HG02938 (cell line): ENCODE data around the gene DPM1.
"Not testable (repeated sequence)": the region's sequence is repeated elsewhere in the genome, so short reads cannot be mapped to it uniquely, and the experiment has no call there.

Experiments used
- ATAC-seq: cut with Tn5 transposase; IDR thresholded peaks from one replicate; pipeline ENCODE4 v1.9.1; 2021; ENCODE audit warnings: mild to moderate bottlenecking, moderate library complexity; ENCODE audit not compliant: unreplicated experiment

DPM1 gene

DNA sequence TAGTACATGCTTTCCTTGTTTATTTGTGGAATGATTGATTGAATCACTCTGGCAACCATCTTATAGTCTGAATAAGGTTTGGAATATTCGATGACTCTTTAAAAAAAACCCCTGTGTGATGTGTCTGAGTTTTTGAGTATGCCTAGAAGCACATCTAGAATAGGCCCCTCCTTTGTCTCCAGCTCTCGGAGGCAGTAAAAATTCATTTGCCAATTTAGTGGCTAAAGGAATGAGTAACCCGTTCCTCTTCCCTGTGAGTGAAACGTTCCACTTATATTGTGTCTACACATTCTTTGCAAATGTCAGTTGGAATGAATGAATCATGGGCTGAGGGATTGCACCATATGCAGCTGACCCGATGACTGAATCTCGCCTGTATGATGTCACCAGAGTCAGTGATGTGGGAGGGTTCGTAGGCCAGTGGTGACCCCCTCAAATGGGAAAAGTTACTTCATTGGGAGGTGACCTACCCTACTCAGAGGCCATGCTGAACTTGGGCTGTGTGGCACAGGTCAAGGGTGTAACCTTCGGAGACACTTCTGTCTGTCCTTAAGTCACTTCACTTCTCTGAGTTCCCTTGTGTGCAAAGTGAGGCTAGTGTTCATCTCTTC lies 21.8 kb upstream of the DPM1 start:
- no peak for ATAC-seq

DNA sequence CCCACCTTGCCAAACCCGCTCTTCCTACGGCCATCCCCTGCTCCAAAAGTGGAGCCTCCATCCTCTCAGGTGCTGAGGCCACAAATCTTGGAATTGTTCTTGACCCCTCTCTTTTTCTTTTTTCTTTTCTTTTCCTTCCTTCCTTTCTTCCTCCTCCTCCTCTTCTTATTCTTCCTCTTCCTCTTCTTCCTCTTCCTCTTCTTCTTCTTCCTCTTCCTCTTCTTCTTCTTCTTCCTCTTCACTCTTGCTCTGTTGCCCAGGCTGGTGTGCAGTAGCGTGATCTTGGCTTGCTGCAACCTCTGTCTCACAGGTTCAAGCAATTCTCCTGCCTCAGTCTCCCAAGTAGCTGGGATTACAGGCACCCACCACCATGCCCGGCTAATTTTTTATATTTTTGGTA lies 20.2 kb upstream of the DPM1 start:
- ATAC-seq, result not testable (repeated sequence)

DNA sequence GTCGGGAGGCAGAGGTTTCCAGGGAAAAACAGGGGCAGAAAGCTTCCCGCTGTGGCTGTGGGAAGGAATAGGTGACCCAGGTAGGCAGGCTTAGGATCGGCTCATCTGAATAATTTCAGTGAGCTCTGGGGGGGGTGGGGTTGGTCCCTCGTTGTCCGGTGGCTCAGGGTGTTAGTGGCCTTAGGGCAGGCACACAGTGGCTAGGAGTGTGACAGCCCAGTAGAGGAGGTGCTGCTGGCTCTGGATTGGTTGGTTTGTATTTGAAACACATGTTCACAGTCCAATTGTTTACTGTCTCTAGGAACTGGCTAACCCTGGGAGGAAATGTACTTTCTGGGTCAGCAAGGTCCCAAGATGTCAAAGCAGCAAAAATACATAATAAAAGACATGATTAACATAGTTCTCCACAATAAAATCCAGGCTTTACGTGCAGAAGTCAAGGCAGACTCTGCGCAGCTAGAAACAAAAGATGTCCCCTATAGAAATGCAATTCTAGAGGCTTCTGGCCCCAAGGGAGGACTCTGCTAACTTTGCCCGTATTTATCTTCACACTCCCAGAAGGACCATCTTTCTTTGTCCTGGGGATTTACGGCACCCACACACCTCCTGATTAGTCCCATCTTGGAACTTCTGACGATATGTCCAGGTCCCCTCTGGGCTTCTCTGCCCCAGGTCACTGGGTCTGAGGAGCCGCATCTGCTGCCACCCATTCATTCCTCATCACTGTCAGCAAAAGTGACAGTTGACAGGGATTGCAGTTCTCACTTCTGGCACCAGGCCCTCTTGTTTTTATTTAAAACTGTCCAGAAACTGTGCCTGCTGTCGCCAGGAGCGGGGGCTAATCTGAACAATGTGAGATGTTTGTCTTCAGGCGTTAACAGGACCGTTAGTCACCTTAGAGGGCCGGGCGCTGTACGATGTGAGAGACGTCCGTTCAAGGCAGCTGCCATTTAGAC lies 19.0 kb upstream of the DPM1 start:
- ATAC-seq, result no peak

DNA sequence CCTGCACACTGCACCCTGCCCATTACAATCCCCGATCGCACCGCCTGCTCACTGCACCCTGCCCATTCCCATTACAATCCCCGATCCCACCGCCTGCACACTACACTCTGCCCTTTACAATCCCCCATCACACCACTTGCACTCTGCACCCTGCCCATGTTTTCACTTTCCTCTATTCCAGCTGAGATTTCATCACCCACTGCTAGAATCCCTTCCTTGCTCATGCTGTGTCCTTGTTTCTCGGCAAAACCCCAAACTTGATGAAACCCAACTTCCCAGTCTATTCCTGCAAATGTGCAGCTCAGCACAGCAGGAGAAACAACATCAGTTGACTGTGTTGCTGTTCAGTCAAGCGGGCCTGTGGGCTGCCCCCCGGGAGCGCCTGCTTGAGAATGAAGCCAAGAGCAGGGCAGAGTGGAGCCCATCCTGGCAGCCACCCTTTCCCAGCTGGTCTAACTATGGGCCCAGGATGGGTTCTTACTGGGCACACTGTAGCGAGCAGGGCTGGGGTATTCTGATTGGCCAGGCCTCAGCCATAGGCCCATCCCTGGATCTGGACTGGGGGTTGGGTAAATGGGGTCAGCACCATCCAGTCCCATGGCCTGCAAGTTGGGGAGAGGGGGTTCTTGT lies 17.5 kb upstream of the DPM1 start:
- no peak for ATAC-seq

DNA sequence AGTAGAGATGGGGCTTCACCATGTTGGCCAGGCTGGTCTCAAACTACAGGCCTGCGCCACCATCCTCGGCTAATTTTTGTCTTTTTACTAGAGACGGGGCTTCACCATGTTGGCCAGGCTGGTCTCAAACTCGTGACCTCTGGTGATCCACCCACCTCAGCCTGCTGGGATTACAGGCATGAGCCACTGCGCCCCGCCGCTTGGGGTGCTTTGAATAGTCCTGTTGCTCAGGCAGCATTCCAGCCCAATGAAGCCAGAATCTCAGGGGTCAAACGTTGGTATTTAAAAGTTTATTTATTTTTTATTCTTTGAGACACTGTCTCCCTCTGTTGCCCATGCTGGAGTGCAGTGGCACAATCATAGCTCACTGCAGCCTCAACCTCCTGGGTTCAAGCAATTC lies 11.6 kb upstream of the DPM1 start:
- no peak for ATAC-seq

DNA sequence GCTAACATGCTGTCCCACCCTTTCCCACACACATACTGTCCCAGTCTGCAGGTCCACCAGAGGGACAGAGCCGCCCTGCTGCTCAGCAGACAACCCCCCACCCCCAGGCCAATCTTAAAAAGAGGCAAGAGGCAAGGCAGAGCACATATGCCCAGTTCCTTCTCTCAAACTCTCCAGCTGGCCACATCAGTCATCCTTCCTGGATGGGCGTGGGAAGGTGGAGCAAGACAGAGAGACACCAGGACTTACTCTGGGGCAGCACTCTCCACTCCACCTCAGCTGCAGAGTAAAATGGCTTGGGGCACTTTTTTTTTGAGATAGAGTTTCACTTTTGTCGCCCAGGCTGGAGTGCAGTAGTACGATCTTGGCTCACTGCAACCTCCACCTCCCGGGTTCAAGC lies 11.1 kb upstream of the DPM1 start:
- ATAC-seq, result no peak

DNA sequence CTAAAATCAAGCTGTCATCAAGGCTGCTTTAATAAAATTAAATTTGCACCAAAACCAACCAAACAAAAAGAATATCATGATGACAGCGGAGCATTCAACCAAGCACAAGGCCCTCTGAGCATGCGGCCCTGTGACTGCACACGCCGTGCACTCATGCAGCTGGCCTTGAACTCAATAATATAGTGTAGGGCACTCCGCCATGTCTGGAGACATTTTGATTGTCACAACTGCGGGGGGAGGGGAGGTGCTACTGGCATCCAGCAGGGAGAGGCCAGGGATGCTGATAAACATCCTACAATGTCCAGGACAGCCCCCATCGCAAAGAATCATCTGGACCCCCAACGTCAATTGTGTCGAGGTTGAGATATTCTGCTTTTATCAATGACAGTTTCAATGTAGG lies 10.0 kb upstream of the DPM1 start:
- ATAC-seq, result no peak

DNA sequence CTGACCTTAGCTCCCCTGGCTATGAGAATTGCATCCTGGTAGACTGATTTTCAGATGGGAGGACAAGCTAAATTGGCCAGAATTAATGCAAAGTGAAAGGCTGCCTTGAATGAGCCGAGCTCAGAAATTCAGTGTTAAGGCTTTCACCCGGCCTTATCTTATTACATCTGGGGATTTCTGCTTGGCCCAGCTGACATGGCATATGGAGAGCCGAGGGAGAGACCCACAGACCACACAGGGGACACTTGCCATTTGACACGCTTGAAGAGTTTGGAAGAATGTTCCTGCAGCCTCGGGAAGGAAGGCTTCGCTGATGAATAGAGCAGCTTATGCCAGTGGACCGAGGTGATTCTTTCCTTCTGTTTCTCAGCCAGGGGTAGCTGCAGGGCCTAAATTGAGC lies 9.3 kb upstream of the DPM1 start:
- ATAC-seq, result no peak

DNA sequence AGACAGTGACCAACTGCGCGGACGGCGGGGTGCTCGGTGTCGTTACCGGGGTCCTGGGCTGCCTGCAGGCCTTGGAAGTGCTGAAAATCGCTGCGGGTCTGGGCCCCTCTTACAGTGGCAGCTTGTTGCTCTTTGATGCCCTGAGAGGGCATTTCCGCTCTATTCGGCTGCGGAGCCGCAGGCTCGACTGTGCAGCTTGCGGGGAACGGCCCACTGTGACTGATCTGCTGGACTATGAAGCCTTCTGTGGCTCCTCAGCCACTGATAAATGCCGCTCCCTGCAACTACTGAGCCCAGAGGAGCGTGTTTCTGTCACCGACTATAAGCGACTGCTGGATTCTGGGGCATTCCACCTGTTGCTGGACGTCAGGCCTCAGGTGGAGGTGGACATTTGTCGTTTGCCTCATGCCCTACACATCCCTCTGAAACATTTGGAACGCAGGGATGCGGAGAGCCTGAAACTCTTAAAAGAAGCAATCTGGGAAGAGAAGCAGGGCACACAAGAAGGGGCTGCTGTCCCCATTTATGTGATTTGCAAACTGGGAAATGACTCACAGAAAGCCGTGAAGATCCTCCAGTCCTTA lies 1.3 kb upstream of the DPM1 start:
- no peak for ATAC-seq

DNA sequence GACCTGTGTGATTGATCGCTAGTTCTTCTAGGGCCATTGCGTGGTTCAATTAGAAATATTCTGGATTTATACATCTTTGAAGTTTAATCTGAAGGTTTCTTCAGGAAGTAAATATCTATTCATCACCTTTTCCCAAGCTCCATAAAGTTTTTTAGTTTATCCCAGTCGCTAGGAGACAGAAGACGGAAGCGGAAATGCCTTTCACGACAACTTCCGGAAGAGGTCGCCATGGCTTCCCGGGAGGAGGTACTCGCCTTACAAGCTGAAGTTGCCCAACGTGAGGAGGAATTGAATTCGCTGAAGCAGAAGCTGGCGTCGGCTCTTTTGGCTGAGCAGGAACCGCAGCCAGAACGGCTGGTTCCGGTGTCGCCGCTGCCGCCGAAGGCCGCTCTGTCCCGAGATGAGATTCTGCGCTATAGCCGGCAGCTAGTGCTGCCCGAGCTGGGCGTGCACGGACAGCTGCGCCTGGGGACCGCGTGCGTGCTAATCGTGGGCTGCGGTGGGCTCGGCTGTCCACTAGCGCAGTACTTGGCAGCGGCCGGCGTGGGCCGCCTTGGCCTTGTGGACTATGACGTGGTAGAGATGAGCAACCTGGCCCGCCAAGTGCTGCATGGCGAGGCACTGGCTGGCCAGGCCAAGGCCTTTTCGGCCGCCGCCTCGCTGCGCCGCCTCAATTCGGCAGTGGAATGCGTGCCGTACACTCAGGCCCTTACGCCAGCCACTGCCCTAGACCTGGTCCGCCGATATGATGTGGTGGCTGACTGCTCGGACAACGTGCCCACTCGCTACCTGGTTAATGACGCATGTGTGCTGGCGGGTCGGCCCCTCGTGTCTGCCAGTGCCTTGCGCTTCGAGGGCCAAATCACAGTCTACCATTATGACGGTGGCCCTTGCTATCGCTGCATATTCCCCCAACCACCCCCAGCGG lies 547 bp upstream of the DPM1 start, which contains the start of gene MOCS3:
TSS of gene MOCS3 (plus strand) at position 204 of the 928 bp plus-strand sequence. CDS start at position 229, 25 bp downstream.
- ATAC-seq, result peak; percentile 68

DNA sequence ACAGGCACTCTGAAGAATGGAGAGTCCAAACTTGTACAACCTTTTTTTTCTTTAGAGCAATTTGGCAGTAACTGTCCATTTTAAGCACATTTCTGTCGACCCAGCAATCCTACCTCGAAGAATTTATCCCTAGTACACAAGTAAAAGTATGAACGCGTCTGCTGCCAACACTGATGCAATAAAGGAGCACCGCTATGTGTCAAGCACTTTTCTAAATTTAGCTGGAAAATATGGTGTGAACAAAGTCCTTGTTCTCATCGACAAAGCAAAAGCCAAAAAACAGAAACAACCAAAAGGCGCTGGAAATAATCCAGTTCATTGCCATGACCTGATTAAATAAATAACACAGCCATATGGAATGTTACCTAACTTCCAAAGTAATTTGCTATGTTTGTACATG lies 1.1 kb downstream of the DPM1 start:
- no peak for ATAC-seq

DNA sequence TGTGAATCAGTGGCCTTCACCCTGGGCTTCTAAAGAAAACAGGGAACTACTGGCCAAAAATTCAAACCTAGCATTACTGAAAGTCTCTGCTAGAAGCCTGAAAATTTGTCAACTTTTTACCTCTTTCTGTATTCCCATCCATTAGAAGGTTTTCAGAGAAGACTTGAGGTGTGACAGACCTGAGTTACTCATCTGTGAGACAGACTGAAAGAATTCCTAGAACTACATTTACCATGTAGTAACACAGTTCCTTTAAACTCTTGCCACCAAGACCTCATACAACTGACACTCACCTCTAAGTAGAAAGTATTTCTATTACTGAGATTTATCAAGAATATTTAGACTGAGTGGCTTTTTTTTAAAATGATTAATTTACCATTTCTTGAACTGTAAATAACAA lies 4.5 kb downstream of the DPM1 start:
- ATAC-seq, result no peak

DNA sequence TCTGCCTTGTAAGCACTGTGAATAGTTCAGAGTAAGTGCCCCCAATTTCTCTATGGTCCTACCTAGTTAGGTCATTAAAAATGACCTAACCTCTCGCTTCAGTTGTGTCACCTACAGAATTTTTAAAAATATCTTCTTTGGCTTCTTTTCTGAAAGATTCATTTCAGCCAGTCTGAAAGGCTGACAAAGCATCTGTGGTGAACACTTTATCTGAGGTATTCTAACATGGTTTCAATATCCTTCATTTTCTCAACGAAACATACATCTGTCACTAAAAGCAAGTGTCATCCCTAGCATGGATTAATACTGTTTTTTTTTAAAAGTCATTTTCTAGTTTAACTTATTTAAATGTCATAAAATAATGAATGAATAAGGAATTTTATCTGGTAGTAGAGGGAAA lies 5.1 kb downstream of the DPM1 start:
- ATAC-seq, result no peak

DNA sequence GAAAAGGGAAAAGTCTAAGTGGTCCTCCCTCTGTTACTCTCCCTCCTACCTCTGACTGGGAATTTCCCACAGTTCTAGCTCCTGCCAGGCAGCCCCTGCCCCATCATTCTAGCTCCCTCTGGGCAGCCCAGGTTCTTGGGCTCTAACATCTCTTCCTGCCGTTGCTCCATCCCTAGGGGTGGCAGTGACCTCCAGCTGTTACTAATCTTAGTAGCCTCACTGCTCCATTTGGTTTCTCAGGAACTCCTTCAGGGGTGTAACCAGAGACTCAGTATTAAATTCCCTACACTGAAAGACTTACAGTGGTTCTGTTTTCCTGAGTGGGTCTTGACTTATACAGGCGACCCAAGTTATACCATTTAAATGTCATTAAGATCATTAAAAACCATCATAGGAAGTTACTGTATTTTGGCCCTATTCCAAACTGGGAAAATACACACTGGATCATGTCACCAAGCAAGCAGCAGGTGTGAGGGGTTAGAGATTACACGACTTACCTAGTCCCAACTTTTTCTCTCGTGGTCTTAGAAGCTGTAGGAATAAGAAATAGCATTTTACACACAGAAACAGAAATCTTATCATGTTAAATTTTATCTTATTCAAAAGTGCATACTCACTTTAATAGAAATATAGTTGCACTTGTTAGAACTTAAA lies 10.1 kb downstream of the DPM1 start:
- no peak for ATAC-seq

DNA sequence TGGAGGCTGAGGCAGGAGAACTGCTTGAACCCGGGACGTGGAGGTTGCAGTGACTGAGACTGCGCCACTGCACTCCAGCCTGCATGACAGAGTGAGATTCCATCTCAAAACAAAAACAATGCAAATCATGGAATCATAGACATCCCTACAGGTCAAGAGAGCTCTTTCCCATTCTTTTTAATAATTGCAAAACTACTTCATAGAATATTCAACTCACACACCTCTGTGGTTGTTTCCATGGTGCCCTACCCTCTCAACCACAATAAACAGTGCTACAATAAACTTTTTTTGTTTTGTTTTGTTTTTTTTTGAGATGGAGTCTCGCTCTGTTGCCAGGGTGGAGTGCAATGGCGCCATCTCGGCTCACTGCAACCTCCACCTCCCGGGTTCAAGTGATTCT lies 15.3 kb downstream of the DPM1 start:
- no peak for ATAC-seq

DNA sequence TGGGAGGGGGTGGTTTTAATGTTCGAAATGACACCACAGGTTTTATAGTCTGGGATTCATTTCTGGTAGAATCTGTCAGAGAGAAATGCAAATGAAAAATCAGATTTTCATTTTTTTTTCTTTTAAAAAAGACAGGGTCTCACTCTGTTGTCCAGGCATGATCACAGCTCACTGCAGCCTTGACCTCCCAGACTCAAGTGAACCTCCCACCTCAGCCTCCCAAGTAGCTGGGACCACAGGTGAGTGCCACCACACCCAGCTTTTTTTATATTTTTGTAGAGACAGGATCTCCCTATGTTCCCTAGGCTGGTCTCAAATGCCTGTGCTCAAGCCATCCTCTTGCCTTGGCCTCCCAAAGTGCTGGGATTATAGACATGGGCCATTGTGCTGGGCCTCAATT lies 24.7 kb downstream of the DPM1 start:
- no peak for ATAC-seq

DNA sequence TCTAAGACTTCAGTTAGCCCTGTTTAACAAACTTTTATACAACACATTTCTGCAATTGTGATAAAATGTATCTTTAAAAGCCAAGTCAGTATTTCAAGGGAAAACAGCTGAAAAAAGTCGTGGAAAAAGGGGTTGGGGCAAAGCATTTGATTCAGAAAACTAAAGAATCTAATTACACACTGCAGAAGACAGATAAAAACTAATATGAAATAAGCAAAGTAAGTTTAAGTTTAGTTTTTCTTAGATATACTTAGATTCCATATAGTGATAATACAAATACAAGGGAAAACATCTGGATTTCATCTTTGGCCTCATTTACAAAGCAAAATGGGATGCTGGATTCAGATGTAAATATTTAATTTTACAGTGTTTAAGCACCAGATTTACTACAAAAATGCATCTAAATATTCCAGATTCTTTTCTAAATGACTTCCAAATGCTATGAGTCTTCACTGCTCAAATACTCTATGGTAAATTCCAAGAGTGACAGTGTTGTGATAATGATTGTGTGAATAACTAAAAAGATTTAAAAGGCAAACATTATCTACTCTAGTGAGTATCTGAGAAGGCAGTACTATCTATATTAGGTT lies 25.5 kb downstream of the DPM1 start:
- no peak for ATAC-seq

DNA sequence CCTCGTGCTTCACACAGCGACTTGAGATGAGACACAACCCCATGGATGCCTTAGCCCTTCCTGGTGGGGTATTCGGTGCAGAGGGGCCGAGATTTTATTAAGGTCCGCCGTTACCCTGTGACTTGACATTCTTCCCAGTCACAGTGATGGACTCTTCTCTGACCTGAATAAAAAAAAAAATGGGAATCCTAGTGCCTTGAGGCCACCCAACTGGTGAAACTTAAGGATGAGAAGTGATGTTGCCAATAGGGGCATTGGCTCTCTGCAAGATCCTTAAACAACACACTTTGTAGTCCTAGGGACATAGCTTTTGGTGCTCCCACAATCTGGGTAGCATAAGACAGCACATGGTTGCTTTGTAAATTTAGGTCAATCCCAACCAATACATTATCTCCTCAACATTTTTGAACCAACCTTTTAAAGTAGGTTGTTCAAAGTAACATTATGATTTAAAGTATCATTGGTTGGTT lies 26.3 kb downstream of the DPM1 start:
- no peak for ATAC-seq

DNA sequence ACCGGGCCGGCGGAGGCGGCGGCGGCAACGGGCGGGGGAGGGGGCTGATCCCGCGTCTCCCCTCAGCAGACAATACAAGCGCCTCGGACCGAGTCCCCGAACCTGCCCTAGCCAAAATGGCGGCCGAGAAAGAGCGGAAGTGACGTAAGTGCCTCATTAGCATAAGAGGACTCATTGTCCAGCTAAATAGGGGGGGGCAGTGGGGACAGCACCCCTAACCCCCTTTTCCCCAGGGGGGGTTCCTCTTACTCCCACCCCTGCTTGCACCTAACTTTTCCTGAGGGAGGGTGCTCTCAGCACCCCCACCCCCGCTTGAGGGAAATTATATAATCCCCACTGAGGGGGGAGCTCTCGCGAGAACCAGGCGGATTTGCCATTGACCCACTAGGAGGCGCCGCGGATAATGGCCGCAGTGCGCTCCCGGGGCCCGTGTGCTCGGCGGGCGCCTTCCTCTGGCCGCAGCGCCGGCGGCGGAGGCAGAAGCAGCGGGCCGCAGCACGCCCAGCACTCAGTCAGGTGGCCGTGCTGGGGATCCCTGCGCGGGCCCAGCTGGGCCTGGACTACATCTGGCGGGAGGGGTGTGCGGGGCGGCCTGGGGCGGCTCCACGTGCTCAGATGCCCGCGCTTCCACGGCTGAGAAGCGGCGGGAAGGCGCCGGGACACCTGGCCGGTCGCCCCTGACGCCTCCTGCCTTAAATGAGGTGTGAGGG lies 26.9 kb downstream of the DPM1 start, which contains the start of gene ADNP:
TSS of gene ADNP (minus strand) at position 132 of the 710 bp plus-strand sequence. CDS start 27,441 bp downstream, outside the sequence.
- peak; percentile 53 for ATAC-seq
